Measurements from ENCODE around the gene ASCL2. TPM values are rescaled to one million over a fixed set of nuclear protein-coding genes. Genes with fewer than 3 reads are reported as not detected.
A peak's percentile ranks its signal among the peaks of the same experiment; 100 is the strongest.

ASCL2 gene
- total and polyA plus RNA-seq, 7 donors, result 0.03 to 0.08 TPM; not detected in 5

- Histone ChIP-seq H3K4me1 (no peaks in the 10 kb centered on the region), H3K9me3 (no peaks in the 10 kb centered on the region), H3K27me3 (ENCODE audit: insufficient read depth in 3 of 3, low read length in 2 of 3) (peaks cover 0 to 12% (median 0%) of the 10 kb centered on the region in 3 donors), H3K27ac (no peak overlapping the region), H3K4me3 (no peak overlapping the region), H3K36me3 (ENCODE audit: insufficient read depth in 1 of 2, low read depth in 1 of 2) (no peaks in the 10 kb centered on the region)
- DNase-seq (no peak), ATAC-seq (no peak)
- TF ChIP-seq, protein P1, sequence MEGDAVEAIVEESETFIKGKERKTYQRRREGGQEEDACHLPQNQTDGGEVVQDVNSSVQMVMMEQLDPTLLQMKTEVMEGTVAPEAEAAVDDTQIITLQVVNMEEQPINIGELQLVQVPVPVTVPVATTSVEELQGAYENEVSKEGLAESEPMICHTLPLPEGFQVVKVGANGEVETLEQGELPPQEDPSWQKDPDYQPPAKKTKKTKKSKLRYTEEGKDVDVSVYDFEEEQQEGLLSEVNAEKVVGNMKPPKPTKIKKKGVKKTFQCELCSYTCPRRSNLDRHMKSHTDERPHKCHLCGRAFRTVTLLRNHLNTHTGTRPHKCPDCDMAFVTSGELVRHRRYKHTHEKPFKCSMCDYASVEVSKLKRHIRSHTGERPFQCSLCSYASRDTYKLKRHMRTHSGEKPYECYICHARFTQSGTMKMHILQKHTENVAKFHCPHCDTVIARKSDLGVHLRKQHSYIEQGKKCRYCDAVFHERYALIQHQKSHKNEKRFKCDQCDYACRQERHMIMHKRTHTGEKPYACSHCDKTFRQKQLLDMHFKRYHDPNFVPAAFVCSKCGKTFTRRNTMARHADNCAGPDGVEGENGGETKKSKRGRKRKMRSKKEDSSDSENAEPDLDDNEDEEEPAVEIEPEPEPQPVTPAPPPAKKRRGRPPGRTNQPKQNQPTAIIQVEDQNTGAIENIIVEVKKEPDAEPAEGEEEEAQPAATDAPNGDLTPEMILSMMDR (IDR thresholded peaks at IDR 0.05), result no peak
- WGBS, 3 donors, result 88 to 95% (median 92%) methylated on average over 6 of the region's 6 CpGs
- intact Hi-C loops (cut with DNase I), result no loop called here
Measured at GRCh38 chr11:2251138-2251537, 19.2 kb downstream of the ASCL2 start.

- DNase-seq (no peak), ATAC-seq (no peak)
- 62 to 69% (median 65%) methylated on average over 8 of the region's 8 CpGs for WGBS, 3 donors
- Histone ChIP-seq H3K4me3 (no peak overlapping the region), H3K36me3 (ENCODE audit: insufficient read depth in 1 of 2, low read depth in 1 of 2) (no peaks in the 10 kb centered on the region), H3K9me3 (no peaks in the 10 kb centered on the region), H3K27me3 (ENCODE audit: insufficient read depth in 3 of 3, low read length in 2 of 3) (peaks cover 0 to 12% (median 0%) of the 10 kb centered on the region in 3 donors), H3K27ac (no peak overlapping the region), H3K4me1 (no peaks in the 10 kb centered on the region)
- TF ChIP-seq, protein P1 (IDR thresholded peaks at IDR 0.05), result no peak
- intact Hi-C loops (cut with DNase I), result no loop called here
Measured at GRCh38 chr11:2250485-2250884, 19.9 kb downstream of the ASCL2 start.

DNA sequence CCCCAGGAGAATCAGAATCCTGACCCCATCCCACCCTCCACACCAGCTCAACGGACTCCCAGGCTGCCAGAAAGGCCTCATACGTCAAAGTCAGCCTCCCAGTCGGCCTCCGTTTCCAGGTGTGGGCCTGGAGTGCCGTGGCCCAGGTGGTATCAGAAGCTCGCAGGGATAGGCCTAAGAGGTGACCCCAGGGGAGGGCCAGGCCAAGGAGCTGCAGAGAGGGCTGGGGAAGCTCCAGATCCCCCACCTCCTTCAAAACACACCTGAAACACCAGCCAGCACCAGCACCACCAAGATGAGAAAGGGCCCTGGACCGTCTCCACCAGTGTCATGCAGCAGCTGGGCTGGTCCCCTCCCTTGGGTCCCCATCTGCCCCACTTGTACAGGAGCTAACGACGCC lies 20.3 kb downstream of the ASCL2 start:
- Histone ChIP-seq H3K27me3 (ENCODE audit: insufficient read depth in 3 of 3, low read length in 2 of 3) (peaks cover 0 to 12% (median 0%) of the 10 kb centered on the region in 3 donors), H3K9me3 (no peaks in the 10 kb centered on the region), H3K4me3 (no peak overlapping the region), H3K27ac (no peak overlapping the region), H3K4me1 (no peaks in the 10 kb centered on the region), H3K36me3 (ENCODE audit: insufficient read depth in 1 of 2, low read depth in 1 of 2) (no peaks in the 10 kb centered on the region)
- TF ChIP-seq, protein P1 (IDR thresholded peaks at IDR 0.05), result no peak
- intact Hi-C loops (cut with DNase I), result no loop called here
- ATAC-seq, result no peak
- WGBS, 3 donors, result 79 to 82% (median 80%) methylated on average over 9 of the region's 9 CpGs
- no peak for DNase-seq

DNA sequence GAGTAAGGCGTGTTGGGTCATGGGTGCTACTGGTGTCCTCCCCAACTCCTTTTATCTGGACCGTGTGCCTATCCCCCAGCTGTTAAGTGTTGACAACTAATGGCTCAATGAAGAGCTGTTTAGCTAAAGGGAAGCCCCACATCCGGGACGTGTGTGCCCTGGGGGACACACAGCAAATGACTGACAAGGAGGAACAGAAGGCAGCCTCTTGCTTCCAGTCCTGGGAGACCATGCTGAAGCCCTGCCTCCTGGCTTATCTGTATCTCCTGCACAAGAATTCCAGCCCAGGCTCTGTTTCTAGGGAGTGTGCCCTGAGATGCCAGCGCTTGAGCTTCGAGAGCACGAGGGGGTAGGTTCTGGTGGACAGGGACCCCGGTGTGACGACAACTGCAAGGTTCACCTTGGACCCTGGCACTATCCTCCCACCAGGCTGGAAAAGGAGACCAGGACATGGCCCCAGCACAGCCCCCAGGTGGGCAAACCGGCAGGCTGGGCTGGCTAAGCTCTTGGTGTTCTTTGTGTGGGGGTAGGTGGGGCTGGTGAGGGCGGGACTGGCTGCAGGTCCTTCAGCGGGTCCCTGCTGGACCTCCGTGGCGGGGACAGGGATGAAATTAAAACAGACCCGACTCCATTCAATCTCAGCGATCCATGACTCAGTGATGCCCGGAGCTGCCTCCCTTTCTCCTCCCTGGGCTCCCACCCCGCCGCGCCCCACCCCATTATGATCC lies 21.0 kb downstream of the ASCL2 start:
- 79 to 83% (median 80%) methylated on average over 17 to 20 of the region's 20 CpGs for WGBS, 3 donors
- ATAC-seq, result no peak
- Histone ChIP-seq H3K27ac (no peak overlapping the region), H3K4me3 (no peak overlapping the region), H3K27me3 (ENCODE audit: insufficient read depth in 3 of 3, low read length in 2 of 3) (peaks cover 0 to 12% (median under 1%) of the 10 kb centered on the region in 3 donors), H3K36me3 (ENCODE audit: insufficient read depth in 1 of 2, low read depth in 1 of 2) (no peaks in the 10 kb centered on the region), H3K9me3 (no peaks in the 10 kb centered on the region), H3K4me1 (no peaks in the 10 kb centered on the region)
- peak in 1 of 2 donors; percentile 41 for DNase-seq
- intact Hi-C loops (cut with DNase I), result no loop called here
- TF ChIP-seq, protein P1 (IDR thresholded peaks at IDR 0.05), result no peak

Measured in psoas muscle (tissue), 8 donors.